GM23248 (cell line): ENCODE results near the gene HLCS. TPM values are rescaled to one million over a fixed set of nuclear protein-coding genes. Genes with fewer than 3 reads are reported as not detected.
"Not testable (repeated sequence)": the region's sequence is repeated elsewhere in the genome, so short reads cannot be mapped to it uniquely, and the experiment has no call there.

Source experiments
- DNase-seq: peaks from one replicate; pipeline ENCODE4 v3.0.0-alpha.2; 2015
- H2AFZ ChIP-seq: fragments of 200-600 bp; sonication (generic); 2 replicates; pipeline ENCODE4 v1.6.1; 2016; ENCODE audit warnings: antibody characterized with exemption
- H3F3A ChIP-seq: fragments of 200-600 bp; sonication (generic); 2 replicates; pipeline ENCODE4 v1.6.1; 2016; ENCODE audit warnings: mild to moderate bottlenecking, antibody characterized with exemption, mixed run types; ENCODE audit not compliant: insufficient read depth
- H3K27ac ChIP-seq: fragments of 200-600 bp; sonication (generic); 2 replicates; pipeline ENCODE4 v1.5.1; 2016; ENCODE audit warnings: mild to moderate bottlenecking
- H3K27me3 ChIP-seq: fragments of 200-600 bp; sonication (generic); replicated peaks from 2 replicates; pipeline ENCODE4 v1.6.1; 2016; ENCODE audit warnings: mild to moderate bottlenecking; ENCODE audit not compliant: insufficient read depth
- H3K36me3 ChIP-seq: fragments of 200-600 bp; sonication (generic); 2 replicates; pipeline ENCODE4 v1.6.1; 2016; ENCODE audit warnings: low read depth, mild to moderate bottlenecking
- H3K4me1 ChIP-seq: fragments of 200-600 bp; sonication (generic); 2 replicates; pipeline ENCODE4 v1.6.1; 2016; ENCODE audit warnings: mild to moderate bottlenecking; ENCODE audit not compliant: insufficient read depth
- H3K4me2 ChIP-seq: fragments of 200-600 bp; sonication (generic); one replicate; pipeline ENCODE4 v1.6.1; 2016; ENCODE audit warnings: mild to moderate bottlenecking; ENCODE audit not compliant: unreplicated experiment
- H3K4me3 ChIP-seq: fragments of 200-600 bp; sonication (generic); 2 replicates; pipeline ENCODE4 v1.5.1; 2016; ENCODE audit warnings: mild to moderate bottlenecking
- H3K79me2 ChIP-seq: fragments of 200-600 bp; sonication (generic); 2 replicates; pipeline ENCODE4 v1.6.1; 2016; ENCODE audit warnings: mild to moderate bottlenecking; ENCODE audit not compliant: insufficient read depth
- H3K9ac ChIP-seq: fragments of 200-600 bp; sonication (generic); 2 replicates; pipeline ENCODE4 v1.6.1; 2016; ENCODE audit warnings: mild to moderate bottlenecking
- H3K9me2 ChIP-seq: fragments of 200-600 bp; sonication (generic); 2 replicates; pipeline ENCODE4 v1.6.1; 2016; ENCODE audit warnings: mixed run types, mild to moderate bottlenecking, moderate library complexity; ENCODE audit not compliant: insufficient read depth
- H3K9me3 ChIP-seq: fragments of 200-600 bp; sonication (generic); one replicate; pipeline ENCODE4 v1.6.1; 2017; ENCODE audit warnings: low read depth
- H4K20me1 ChIP-seq: fragments of 200-600 bp; sonication (generic); 2 replicates; pipeline ENCODE4 v1.6.0; 2016; ENCODE audit not compliant: insufficient read depth
- EZH2 ChIP-seq: fragments of 200-600 bp; sonication (generic); IDR thresholded peaks from 2 replicates; pipeline ENCODE4 v1.6.1; 2018; ENCODE audit warnings: antibody characterized with exemption, mild to moderate bottlenecking; ENCODE audit not compliant: insufficient read depth, poor library complexity, severe bottlenecking
- EZH2phosphoT487 ChIP-seq: fragments of 200-600 bp; sonication (generic); IDR thresholded peaks from 2 replicates; pipeline ENCODE4 v1.6.1; 2018; ENCODE audit warnings: antibody characterized with exemption, moderate library complexity, mild to moderate bottlenecking, low read depth; ENCODE audit not compliant: insufficient read depth
- WGBS, 2 experiments: methylation state at CpG; one replicate each; pipeline ENCODE4 v1.1.6; 2015 to 2017; ENCODE audit warnings: low lambda C conversion rate in 2 of 2, low coverage in 1 of 2; ENCODE audit errors: missing lambda C conversion rate in 2 of 2; 5-methylcytosine and 5-hydroxymethylcytosine counted together
- in situ Hi-C: fragments of 300-500 bp; cut with MboI; formaldehyde crosslinking; loops from 2 replicates; pipeline ENCODE4 v1.15.0; 2020
- polyA plus RNA-seq: library from polyadenylated mRNA; unstranded; fragments of >200 nt; fragmentation: Nextera tagmentation; extraction: Ambion mirVana; gene quantifications from 2 replicates; pipeline ENCODE4 v1.2.1, GENCODE V29; 2016
- total RNA-seq: library from RNA; depleted of rRNA; stranded (reverse); fragments of >200 nt; shearing (Covaris generic); gene quantifications from 2 replicates; pipeline ENCODE4 v1.2.3, GENCODE V29; 2014

The HLCS gene
- total and polyA plus RNA-seq, 2 experiments from 2014 or later = 21.4 to 42.5 TPM

GRCh38 chr21:36816561-36817130 lies 149.8 kb downstream of the HLCS start:
- Histone ChIP-seq H3K9me3 (no peaks in the 10 kb centered on the region), H3K36me3 (no peaks in the 10 kb centered on the region), H3K79me2 (no peaks in the 10 kb centered on the region), H4K20me1 (no peaks in the 10 kb centered on the region), H3K4me3 (no peak overlapping the region), H3K9me2 (no peaks in the 10 kb centered on the region), H2AFZ (no peak overlapping the region), H3K27me3 (no peaks in the 10 kb centered on the region), H3F3A (no peaks in the 10 kb centered on the region), H3K4me2 (no peak overlapping the region), H3K4me1 (no peaks in the 10 kb centered on the region), H3K27ac (no peak overlapping the region), H3K9ac (no peak overlapping the region)
- WGBS, 2 experiments = 64 to 74% methylated on average over 9 of the region's 9 CpGs
- in situ Hi-C loops = no loop called here
- no peak for TF ChIP-seq EZH2
- no peak for TF ChIP-seq EZH2phosphoT487
- DNase-seq = no peak

GRCh38 chr21:36816026-36816425 lies 150.4 kb downstream of the HLCS start:
- H3K27me3 ChIP-seq, H3K9ac ChIP-seq, H3K4me1 ChIP-seq, H3K27ac ChIP-seq, in situ Hi-C loops, H3K9me2 ChIP-seq, H3K4me3 ChIP-seq, H4K20me1 ChIP-seq, H3F3A ChIP-seq, H3K9me3 ChIP-seq, H3K79me2 ChIP-seq, H3K36me3 ChIP-seq, H3K4me2 ChIP-seq, DNase-seq, H2AFZ ChIP-seq: not testable (repeated sequence)

GRCh38 chr21:36815284-36815683 lies 151.2 kb downstream of the HLCS start:
- Histone ChIP-seq H3K9ac (no peak overlapping the region), H3F3A (no peaks in the 10 kb centered on the region), H3K4me2 (no peak overlapping the region), H3K4me3 (no peak overlapping the region), H3K79me2 (no peaks in the 10 kb centered on the region), H3K4me1 (no peaks in the 10 kb centered on the region), H2AFZ (no peak overlapping the region), H3K27me3 (no peaks in the 10 kb centered on the region), H3K9me2 (no peaks in the 10 kb centered on the region), H3K27ac (no peak overlapping the region), H3K36me3 (no peaks in the 10 kb centered on the region), H3K9me3 (no peaks in the 10 kb centered on the region), H4K20me1 (no peaks in the 10 kb centered on the region)
- in situ Hi-C loops = no loop called here
- TF ChIP-seq EZH2phosphoT487 (no peak), EZH2 (no peak)
- 94 to 95% methylated on average over 4 of the region's 4 CpGs for WGBS, 2 experiments
- no peak for DNase-seq

- H3K4me3 ChIP-seq = no peak overlapping the region
- no peaks in the 10 kb centered on the region for H4K20me1 ChIP-seq
- H3K4me2 ChIP-seq = no peak overlapping the region
- peak; percentile 45 for DNase-seq
- no peaks in the 10 kb centered on the region for H3F3A ChIP-seq
- H3K9me2 ChIP-seq = no peaks in the 10 kb centered on the region
- H3K36me3 ChIP-seq = no peaks in the 10 kb centered on the region
- no peak overlapping the region for H3K27ac ChIP-seq
- in situ Hi-C loops = no loop called here
- TF ChIP-seq EZH2 = no peak
- TF ChIP-seq EZH2phosphoT487 = no peak
- H2AFZ ChIP-seq = no peak overlapping the region
- H3K9ac ChIP-seq = no peak overlapping the region
- no peaks in the 10 kb centered on the region for H3K79me2 ChIP-seq
- H3K27me3 ChIP-seq = no peaks in the 10 kb centered on the region
- WGBS, 2 experiments = 41 to 43% methylated on average over 3 of the region's 3 CpGs
- no peaks in the 10 kb centered on the region for H3K9me3 ChIP-seq
- H3K4me1 ChIP-seq = no peaks in the 10 kb centered on the region
These were observed 153.4 kb downstream of the HLCS start for GRCh38 chr21:36813052-36813451.

GRCh38 chr21:36811762-36812161 lies 154.7 kb downstream of the HLCS start:
- no peaks in the 10 kb centered on the region for H3K9me3 ChIP-seq
- in situ Hi-C loops = no loop called here
- no peak overlapping the region for H2AFZ ChIP-seq
- H3K27me3 ChIP-seq = no peaks in the 10 kb centered on the region
- no peaks in the 10 kb centered on the region for H3F3A ChIP-seq
- no peak overlapping the region for H3K9ac ChIP-seq
- H3K27ac ChIP-seq = no peak overlapping the region
- WGBS, 2 experiments = 84 to 88% methylated on average over 7 of the region's 7 CpGs
- no peak overlapping the region for H3K4me3 ChIP-seq
- no peak for TF ChIP-seq EZH2phosphoT487
- no peak for TF ChIP-seq EZH2
- H3K4me2 ChIP-seq = no peak overlapping the region
- no peak for DNase-seq
- H3K9me2 ChIP-seq = no peaks in the 10 kb centered on the region
- H3K79me2 ChIP-seq = no peaks in the 10 kb centered on the region
- H4K20me1 ChIP-seq = no peaks in the 10 kb centered on the region
- no peaks in the 10 kb centered on the region for H3K36me3 ChIP-seq
- no peaks in the 10 kb centered on the region for H3K4me1 ChIP-seq
